Lung microvascular endothelial cell (primary cell): ENCODE results near the gene TP53BP2. TPM values are rescaled to one million over a fixed set of nuclear protein-coding genes. Genes with fewer than 3 reads are reported as not detected.
A peak's percentile ranks its signal among the peaks of the same experiment; 100 is the strongest.

ENCODE experiments used
- DNase-seq, 2 donors: peaks; one replicate each; pipeline versions ENCODE4 v3.0.0 to v3.0.0-alpha.2; 2010; ENCODE audit warnings: low read depth in 2 of 2
- total RNA-seq: library from RNA; depleted of rRNA; stranded (reverse); fragments of >200 nt; gene quantifications from 2 replicates; pipeline ENCODE4 v1.2.1, GENCODE V29; 2014

Gene TP53BP2
- total RNA-seq, 1 donor from 2014 or later = 21.8 TPM

DNA sequence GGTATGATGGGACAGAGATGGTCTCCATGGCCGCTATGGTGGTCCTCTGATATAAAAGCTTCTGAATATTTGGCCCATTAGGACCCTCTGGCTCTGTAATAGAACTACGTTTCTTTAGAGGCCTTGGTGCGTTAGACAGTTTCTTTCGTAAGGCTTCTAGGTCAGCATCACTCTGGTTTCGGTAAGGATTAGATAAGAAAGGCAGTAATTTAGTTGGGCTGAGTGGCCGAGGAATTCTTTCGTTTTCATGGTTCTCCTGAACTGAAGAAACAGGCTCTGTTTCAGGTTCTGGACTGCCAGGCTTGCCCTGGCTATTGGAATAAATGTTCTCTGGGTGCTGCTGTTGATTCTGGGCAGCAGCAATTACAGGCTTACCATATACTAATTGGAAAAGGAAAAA, 49.5 kb downstream of the TP53BP2 start:
- no peak for DNase-seq

DNA sequence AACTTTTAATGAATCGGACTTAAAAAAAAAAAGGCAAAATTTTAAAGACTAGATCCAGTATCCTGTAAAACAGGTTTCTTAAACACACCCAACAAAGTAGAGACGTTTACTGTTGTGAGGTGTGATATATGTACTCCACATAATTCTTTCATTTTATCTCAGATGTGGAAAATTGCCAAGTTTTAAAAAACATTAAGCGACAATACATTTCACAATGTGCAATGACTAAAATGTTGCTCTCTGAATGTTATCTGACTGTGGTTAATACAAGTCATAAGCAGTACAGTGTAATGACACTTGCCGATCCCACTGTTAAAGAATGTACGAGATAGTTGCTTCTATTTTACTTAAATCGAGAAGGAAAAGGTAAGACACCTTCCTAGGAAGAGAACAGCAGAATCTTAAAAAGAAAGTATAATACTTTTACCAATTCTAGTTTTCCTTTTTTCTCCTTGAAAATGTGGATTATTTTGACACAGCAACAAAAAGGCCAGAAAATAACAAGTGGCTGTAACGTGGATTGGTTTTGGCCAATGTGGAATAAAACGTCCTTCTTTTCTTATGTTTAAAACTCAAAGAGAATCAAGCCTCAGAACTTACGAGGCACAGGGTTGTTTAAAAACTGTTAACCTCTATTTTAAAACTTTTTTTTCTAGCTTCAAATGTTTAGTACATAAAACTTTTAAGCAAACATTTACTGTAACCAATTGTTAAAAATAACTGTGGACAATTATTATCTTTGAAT, 51.4 kb downstream of the TP53BP2 start:
- no peak for DNase-seq

DNA sequence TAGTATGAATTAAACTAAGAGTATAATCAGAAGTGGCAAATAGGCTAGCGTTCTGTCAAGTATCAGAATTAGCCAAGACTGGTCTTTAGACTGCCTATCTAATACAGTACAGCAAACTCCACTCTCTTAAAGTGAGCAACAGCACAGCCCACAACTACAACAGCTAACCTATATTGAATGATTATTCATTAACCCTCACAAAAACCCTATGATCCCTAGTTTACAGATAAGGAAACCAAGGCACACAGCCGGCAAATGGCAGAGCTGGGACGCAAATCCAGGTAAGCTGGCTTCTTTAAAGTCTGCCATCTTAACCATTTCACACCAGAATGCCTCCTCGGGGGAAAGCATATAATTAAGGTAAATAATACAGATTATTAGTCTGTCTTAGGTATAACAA, 52.0 kb downstream of the TP53BP2 start:
- DNase-seq = no peak

DNA sequence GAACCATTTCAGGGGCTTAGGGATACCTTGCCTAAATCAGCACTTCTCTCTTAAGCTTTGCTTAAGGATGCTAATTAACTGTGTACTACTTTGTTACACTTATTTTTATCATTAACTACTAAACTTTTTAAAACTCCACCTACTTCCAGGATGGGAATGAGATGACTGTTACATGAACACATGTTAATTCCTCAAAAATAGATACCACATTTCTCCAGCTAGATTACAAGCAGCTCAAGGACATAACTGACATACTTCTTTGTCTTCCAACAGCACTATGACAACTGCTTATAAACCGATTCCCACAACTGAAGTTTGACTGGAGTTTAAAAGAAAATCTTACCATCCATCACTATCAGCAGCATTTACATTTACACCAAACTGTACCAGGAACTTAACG, 53.7 kb downstream of the TP53BP2 start:
- DNase-seq = no peak

DNA sequence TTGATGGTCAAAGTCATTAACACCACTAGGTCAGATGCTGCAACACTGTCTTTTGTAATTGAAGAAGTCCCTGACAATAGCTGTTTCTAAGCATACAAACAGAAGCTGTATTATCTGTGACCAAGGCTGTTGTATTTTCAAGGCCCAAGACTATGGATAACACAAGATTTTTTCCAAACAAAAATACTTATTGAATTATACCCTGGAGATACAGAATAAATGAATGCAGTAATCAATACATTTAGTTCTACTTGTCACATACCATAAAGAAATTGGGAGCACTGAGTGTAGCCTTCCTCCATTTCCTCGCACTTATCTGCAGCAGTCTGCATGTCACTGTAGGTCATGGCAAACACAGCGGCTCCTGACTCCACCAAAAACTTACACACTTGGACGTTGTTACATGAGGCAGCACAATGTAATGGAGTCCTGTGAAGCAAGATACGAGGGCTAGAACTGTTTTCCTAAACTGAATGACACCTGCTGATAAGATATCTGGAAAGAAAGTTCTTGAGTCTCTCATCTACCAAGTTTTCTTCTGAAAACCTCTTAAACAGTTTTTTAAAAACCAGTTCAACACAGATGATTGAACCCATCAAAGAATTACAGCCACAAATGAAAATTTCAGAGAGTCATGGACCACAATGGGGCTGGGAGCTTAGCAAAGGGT, 56.9 kb downstream of the TP53BP2 start:
- no peak for DNase-seq

DNA sequence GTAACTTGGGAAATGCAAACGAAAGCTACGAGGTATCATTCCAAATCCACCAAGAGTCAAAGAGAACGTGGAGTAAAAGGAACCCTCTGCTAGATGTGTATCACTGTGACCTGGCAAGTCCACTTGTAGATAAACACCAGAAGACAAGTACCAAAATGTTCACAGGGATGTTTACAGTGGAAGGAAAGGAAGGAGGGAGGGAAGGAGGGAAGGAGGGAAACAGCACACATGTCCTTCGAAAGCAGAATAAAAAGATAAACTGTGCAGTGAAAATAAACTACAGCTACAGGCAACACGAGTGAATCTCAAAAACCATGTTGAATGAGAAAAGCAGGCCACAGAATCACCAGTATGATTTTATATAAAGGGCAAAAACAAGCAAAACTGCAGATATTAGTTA, 59.9 kb downstream of the TP53BP2 start:
- DNase-seq = no peak

DNA sequence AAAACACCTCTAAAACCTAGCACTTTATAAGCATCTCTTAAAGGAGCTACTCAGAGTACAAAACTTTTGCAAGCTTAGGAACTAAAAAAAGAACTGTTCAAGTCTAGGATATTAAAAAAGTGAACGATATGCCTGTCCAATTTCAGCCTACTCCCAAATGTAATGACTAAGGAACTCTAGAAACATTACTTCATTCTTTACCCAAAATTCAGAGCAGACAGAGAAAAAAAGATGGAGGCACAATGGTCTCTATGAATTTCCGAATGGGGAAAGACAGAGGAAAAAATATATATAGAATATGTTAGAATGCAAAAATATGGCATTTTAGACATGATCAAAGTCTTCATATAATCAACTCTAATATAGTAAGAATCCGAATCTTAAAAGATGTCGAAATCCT, 61.2 kb downstream of the TP53BP2 start:
- DNase-seq = no peak

DNA sequence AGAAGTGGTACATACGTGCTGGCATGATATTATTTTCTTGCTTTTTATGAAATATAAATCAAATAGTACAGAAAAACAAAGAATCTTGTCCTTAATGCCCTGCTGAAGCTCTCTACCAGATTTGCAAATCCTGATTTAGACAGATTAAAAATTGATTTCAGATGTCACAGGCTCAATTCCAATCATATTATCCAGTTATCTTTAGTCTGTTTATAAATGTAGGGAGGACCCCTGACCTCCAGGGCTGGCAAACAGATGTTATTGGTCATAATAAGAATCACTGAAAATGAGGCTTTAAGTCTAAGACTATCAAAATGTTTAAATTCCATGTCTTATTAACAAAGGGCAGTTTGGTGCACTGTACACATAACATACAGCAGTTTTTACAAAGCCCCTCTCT, 62.1 kb downstream of the TP53BP2 start:
- no peak for DNase-seq

DNA sequence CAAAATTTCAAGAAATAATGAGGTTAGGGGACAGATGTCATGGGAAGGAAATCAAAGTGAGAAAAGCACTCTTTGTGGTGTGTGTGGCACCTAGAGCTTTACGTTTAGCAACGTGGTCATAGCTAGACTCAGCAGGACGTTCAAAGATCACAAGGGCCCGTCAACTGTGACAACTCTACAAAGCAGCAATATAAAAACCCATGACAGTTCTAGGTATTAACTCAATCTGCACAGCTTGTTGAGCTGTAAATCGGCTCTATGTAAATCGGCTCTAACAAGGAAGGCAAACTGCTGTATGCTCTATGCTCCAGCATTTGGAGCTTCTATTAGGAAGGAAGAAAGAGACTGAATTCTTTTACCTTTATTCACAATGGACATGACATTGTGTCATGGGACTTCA, 64.8 kb downstream of the TP53BP2 start:
- DNase-seq = no peak

DNA sequence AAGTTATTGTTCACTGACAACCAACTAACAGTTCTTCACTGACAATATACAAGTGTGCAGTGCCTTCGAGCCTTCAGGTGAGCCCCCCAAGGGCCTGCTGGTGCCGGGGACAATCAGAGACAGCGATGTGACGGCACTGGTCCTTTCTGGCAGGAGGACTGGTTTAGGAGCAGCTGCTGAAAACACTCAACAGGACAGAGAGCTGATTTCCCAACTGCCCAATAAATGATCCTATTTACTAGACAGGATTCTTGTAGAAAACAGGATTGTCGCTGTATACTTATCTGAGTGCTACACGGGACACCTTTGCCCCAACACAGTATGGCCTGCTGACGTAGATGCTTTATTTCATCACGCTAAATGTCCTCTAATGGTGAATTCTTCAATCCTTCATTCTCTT, 65.4 kb downstream of the TP53BP2 start:
- no peak for DNase-seq

DNA sequence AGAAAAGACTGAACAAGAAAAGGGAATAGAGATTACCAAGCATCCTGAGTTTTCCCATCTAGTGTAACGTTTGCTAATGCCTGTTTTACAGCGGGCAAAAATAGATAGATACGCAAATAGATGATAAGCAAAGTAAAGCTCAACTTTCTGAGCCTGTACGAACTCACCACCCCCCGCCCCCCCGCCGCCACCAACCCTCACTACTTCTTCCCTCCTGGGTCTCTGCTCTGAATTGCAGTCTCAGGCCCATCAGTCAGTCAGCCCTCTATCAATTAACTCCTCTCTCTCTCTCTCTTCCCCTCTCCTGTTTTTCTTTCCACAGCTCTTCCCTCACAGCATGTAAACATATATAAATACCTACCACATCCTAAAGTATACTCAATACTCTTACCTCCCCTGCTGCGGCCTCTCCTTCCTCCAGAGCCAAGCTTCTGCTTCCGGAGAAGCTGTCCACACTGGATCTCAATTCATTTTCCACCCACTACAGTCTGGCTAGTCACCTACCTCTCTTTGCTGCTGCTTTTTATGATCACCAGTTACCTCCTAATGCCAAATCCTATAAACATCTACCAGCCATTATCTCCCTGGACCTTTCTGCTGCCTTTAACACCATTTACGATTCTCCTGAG, 68.8 kb downstream of the TP53BP2 start:
- peak in 1 of 2 donors; percentile 14 for DNase-seq

DNA sequence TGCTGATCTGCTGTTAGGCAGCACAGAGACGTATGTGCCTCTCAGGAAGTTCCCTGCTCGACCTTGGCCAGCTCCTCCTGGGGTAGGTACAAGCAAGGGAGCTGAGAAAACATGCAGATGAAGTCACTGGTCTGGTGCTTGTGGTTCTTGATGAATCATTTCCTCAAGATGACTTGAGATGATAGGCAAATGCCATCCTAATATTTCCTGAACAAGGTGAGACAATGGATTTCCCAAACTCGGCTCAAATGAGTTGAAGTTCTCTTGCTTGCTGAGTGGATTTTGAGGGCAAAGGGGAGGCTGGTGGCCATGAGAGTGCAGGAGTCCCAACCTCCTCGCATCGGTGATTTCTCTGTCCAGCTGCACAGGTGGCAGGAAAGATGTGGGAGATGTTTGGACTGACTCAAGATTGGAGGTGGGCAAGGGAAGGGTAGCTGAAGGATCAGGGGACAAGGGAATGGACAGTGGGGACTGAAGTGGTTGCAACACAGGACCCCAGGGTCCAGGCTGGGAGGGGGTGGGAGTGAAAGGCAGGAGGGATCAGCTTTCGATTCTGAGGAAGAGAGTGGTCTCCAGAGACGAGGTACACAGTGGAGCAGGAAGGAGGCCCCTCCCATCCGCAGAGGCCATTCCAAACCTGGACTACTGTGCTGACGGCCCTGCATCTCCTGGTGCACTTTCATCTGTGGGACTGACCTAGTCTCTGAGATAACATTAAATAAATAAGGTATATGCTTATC, 69.5 kb downstream of the TP53BP2 start:
- peak; percentile 20 to 98 for DNase-seq

DNA sequence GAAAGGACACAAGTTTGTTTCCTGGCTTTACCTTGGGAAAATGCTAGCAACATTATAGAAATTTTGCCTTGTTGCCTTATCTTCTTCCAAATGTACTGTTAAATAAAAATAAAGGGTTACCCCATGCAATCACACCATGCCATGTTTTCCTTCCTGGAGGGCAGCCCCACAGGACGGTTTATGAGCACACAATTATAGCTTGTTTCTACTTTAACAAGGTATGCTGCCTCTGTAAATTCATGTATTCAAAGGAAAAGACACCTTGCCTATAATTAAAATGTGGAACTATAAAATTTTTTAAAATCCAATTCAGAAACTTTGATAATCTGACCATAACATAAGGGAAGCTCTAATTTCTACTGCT, 70.1 kb downstream of the TP53BP2 start:
- DNase-seq = no peak

DNA sequence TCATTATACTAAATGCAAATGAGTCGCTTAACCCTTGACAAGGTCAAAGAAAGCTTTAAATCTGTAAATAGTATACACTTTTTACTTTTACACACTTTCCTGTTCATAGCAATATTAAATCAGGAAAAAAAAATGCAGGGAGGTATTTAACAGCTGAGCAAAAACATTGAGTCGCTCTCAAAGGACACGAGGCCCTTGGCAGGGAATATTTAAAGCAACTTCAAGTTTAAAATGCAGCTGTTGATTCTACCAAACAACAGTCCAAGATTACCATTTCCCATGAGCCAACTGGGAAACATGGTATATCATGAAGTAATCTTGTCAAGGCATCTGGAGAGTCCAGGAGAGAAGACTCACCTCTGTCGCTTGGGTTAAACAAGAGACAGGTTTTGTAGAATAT, 70.7 kb downstream of the TP53BP2 start:
- peak in 1 of 2 donors; percentile 61 for DNase-seq

DNA sequence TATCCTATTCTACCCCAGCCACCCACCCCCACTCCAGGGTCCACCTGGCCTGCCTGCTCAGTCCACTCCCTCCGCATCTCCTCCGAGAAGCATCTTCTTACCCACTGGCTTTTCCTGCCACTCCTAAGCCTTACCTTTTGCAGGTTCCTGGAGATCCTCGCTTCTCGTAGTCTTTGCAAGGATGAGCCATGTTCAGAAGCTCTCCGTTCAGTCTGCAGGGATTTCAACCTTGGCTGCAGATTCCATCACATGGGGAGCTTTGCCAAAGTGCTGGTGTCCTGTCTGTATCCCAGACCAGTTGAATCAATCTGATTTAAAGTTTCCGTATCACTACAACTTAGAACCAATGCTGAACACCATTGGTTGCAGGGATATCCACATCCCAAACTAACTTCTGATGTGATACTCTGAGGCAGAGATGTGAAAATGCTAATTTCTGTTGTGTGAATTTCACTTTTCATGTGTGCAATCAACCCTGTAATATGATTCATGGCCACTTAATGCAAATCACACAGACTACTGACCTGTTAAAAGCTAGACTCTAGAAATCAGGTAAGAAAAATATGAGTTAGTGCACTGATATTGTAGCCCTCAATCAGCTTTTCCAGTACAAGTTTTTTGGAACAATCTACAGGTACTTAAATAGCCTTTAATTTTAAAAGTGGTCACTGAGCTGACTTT, 71.5 kb downstream of the TP53BP2 start:
- no peak for DNase-seq

DNA sequence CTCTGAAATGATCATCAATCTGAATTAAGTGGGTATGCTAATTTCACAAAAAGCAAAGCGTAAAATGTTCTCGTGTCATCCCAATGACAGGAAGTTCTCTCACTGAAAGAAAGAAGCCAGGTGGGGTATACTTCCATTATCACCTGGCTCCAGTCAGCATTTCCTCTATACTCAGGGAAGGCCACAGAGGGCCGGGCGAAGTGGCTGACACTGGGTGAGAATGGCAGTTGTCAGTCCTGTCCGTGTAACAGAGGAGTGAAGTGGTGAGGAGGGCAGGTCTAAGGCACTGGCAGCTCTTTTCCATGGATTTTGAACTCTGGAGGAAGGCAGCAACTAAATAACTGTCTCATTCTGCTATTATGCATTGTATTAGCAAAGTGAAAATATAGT, 73.0 kb downstream of the TP53BP2 start:
- no peak for DNase-seq

DNA sequence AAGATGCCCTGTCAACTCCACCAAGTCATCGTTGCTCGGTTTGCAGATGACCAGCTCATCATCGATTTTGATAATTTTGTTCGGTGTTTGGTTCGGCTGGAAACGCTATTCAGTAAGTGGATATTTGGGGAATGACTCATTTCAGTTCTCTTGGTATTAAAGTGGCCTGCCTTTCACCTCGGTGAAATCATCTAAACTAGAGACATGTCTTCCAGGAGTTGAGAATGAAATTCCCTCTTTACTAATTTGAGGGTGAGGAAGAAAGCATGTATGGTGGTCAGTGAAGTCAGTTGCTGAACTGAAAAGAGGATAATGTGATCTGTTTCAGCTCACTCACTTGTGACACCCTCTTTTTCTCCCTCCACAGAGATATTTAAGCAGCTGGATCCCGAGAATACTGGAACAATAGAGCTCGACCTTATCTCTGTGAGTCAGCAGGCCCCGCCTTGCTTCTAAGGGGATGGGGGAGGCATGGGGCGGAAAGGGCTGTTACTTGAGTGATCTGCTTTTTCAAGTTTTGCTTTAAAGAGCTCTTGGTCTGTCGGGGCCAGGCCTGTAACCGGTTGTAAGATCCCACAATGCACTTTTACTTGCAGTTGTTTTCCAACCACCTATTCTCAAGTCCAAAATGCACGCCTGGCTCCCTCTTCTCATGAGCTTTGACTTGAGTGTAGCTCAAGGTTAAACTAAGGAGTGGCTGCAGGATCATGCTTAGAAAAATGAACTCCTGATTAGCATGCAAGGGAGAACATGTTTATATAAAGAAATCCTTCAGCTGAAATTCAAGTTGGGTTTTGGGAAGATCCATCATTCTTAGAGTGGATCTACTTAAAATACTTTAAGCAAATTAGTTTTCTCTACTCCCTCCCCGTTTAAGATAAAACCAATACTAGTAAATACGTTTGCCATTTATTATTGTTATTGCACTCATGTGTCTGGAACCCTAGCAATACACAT, 73.7 kb downstream of the TP53BP2 start:
- peak; percentile 25 to 96 for DNase-seq

DNA sequence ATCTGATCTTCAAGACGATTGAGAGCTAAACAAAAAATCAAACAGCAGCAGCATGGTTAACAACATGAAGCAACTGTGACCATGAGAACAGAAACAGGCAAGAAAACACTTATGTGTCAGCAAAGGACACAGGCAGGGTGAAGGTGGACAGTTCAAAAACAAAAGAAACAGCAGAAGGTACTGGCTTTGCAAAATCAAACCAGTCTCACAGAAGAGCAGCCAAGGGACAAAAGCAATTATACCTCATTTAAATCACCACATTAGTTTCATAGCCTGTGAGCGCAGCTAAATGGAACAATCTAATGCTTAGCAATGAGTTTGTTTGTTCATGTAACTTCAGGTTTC, 74.3 kb downstream of the TP53BP2 start:
- no peak for DNase-seq

DNA sequence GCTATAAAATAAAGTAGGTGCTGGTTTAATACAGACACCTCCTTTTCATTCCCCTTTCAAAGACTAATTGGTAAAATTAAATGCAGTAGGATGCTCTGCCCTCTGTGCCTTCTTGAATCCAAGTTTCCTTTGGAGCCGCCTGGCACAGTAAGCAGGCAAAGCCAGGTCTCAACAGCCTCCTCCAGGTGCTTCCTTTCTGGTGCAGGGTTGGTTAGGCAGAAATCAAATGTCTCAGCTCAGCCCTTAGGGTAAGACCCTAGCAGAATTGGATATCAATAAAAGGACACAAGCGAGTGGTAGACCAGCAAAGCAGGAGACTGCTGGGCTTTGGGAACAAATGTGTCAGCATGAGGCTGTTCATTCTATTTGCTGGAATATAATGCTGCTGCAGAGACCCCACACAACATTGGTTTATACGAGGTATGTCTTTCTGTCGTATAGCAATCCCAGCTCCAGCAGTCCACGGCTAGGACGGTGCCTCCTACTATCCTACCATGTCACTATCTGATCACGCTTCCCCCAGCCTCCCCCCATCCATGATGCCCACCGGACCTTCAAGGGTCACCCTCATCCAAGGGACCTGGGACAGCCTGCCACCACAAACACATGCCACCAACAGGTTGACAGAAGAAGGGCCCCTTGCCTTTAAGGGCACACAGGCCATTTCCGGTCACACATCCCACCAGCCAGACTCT, 75.0 kb downstream of the TP53BP2 start:
- peak in 1 of 2 donors; percentile 36 for DNase-seq

DNA sequence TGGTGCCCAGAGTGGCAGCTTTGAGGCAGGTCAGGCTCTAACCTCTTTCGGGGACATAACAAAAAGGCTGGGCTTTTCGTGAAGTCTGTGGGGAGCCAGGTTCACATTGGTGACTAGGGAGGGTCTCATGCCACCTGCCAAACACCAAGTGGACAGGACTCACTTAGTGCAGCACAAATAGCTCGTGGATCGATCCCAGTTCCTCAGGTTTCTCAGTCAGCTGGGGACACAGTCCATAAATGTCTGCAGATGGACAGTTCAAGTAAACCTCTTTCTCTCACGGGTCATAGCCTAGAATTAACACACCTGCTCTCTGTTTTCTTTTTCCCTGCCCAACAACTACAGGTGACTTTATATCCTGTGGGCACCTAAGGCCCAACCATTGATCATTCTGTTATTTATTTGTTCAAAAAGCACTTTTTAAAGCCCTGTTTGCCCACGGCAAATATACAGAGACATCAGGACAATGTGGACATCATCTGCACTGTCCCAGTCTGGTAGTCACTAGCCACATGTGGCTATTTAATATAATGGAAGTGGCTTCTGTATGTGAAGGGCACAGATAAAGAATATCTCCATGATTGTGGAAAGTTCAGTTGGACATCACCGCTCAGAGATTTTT, 79.9 kb downstream of the TP53BP2 start:
- no peak for DNase-seq
